Ishikawa (cell line): ENCODE measurements around the gene GYS1.

Source experiments
- CEBPB ChIP-seq: IDR thresholded peaks from 2 replicates; pipeline ENCODE4 v1.6.1; 2012
- EGR1 ChIP-seq: IDR thresholded peaks from 2 replicates; pipeline ENCODE4 v1.6.1; 2012
- FOXM1 ChIP-seq: IDR thresholded peaks from 2 replicates; pipeline ENCODE4 v1.6.1; 2012; ENCODE audit warnings: low read depth, borderline replicate concordance
- MAX ChIP-seq: IDR thresholded peaks from 2 replicates; pipeline ENCODE4 v1.6.1; 2012
- NFIC ChIP-seq: IDR thresholded peaks from 2 replicates; pipeline ENCODE4 v1.6.1; 2012
- RAD21 ChIP-seq: IDR thresholded peaks from 2 replicates; pipeline ENCODE4 v1.6.1; 2012; ENCODE audit warnings: low read depth
- REST ChIP-seq: IDR thresholded peaks from 2 replicates; pipeline ENCODE4 v1.6.1; 2012; ENCODE audit warnings: low read depth, mild to moderate bottlenecking
- TAF1 ChIP-seq: IDR thresholded peaks from 2 replicates; pipeline ENCODE4 v1.6.1; 2012; ENCODE audit warnings: low read depth, mild to moderate bottlenecking
- USF1 ChIP-seq: IDR thresholded peaks from 2 replicates; pipeline ENCODE4 v1.6.1; 2012
- YY1 ChIP-seq: IDR thresholded peaks from 2 replicates; pipeline ENCODE4 v1.6.1; 2012; ENCODE audit warnings: low read depth

- no peak for TF ChIP-seq CEBPB
- TF ChIP-seq REST: no peak
- TF ChIP-seq TAF1: no peak
- no peak for TF ChIP-seq MAX
- TF ChIP-seq RAD21: no peak
- TF ChIP-seq YY1: no peak
- no peak for TF ChIP-seq FOXM1
- no peak for TF ChIP-seq NFIC
- TF ChIP-seq EGR1: no peak
- no peak for TF ChIP-seq USF1
Observed at GRCh38 chr19:48991011-48991609, 2.0 kb downstream of the GYS1 start.
